ENCODE measurements around the gene RAB11FIP2.
A peak's percentile ranks its signal among the peaks of the same experiment; 100 is the strongest.

Gene RAB11FIP2

GRCh38 chr10:118045837-118046394, 825 bp downstream of the RAB11FIP2 start:
- DNase-seq, result peak; percentile 42
- peak overlapping the region; percentile 86 for H3K4me3 Mint-ChIP-seq
- peaks cover 43% of the 10 kb centered on the region for H3K4me1 Mint-ChIP-seq
- H3K27ac Mint-ChIP-seq, result peak overlapping the region; percentile 81
- H3K9me3 Mint-ChIP-seq, result no peaks in the 10 kb centered on the region
- H3K27me3 Mint-ChIP-seq, result no peaks in the 10 kb centered on the region
- CTCF ChIA-PET, result interaction anchor here (0.6 kb wide), 1 partner anchor 520 kb away, joined by 3 read pairs; no protein-coding TSS in a partner anchor
- H3K36me3 Mint-ChIP-seq, result no peaks in the 10 kb centered on the region

- peak overlapping the region; percentile 81 for H3K27ac Mint-ChIP-seq
- CTCF ChIA-PET, result interaction anchor here (0.6 kb wide), 1 partner anchor 687 kb away, joined by 3 read pairs; no protein-coding TSS in a partner anchor
- H3K4me3 Mint-ChIP-seq, result peak overlapping the region; percentile 86
- peaks cover 45% of the 10 kb centered on the region for H3K4me1 Mint-ChIP-seq
- no peaks in the 10 kb centered on the region for H3K27me3 Mint-ChIP-seq
- H3K36me3 Mint-ChIP-seq, result peaks cover 2% of the 10 kb centered on the region
- H3K9me3 Mint-ChIP-seq, result no peaks in the 10 kb centered on the region
- no peak for DNase-seq
Observed at GRCh38 chr10:118045158-118045836, 1.4 kb downstream of the RAB11FIP2 start.

- Mint-ChIP-seq H3K36me3 (peaks cover 11% of the 10 kb centered on the region), H3K4me3 (no peak overlapping the region), H3K9me3 (no peaks in the 10 kb centered on the region), H3K27me3 (no peaks in the 10 kb centered on the region), H3K27ac (no peak overlapping the region), H3K4me1 (peaks cover 45% of the 10 kb centered on the region)
- CTCF ChIA-PET, result no interaction called here
- DNase-seq, result no peak
Observed at GRCh38 chr10:118042827-118043242, 3.9 kb downstream of the RAB11FIP2 start.

- Mint-ChIP-seq H3K9me3 (no peaks in the 10 kb centered on the region), H3K27ac (no peak overlapping the region), H3K36me3 (peaks cover 11% of the 10 kb centered on the region), H3K4me1 (peaks cover 41% of the 10 kb centered on the region), H3K27me3 (no peaks in the 10 kb centered on the region), H3K4me3 (no peak overlapping the region)
- DNase-seq, result no peak
- CTCF ChIA-PET, result no interaction called here
Observed at GRCh38 chr10:118042336-118042735, 4.4 kb downstream of the RAB11FIP2 start.

GRCh38 chr10:118041316-118041715, 5.4 kb downstream of the RAB11FIP2 start:
- peaks cover 44% of the 10 kb centered on the region for H3K4me1 Mint-ChIP-seq
- DNase-seq, result no peak
- peaks cover 14% of the 10 kb centered on the region for H3K36me3 Mint-ChIP-seq
- CTCF ChIA-PET, result no interaction called here
- no peak overlapping the region for H3K27ac Mint-ChIP-seq
- no peak overlapping the region for H3K4me3 Mint-ChIP-seq
- H3K27me3 Mint-ChIP-seq, result no peaks in the 10 kb centered on the region
- H3K9me3 Mint-ChIP-seq, result no peaks in the 10 kb centered on the region

GRCh38 chr10:118036281-118036875, 10.4 kb downstream of the RAB11FIP2 start:
- Mint-ChIP-seq H3K27me3 (no peaks in the 10 kb centered on the region), H3K36me3 (peaks cover 29% of the 10 kb centered on the region), H3K27ac (peak overlapping the region; percentile 79), H3K9me3 (no peaks in the 10 kb centered on the region), H3K4me1 (peaks cover 28% of the 10 kb centered on the region), H3K4me3 (no peak overlapping the region)
- CTCF ChIA-PET, result no interaction called here
- no peak for DNase-seq

- H3K4me3 Mint-ChIP-seq, result peak overlapping the region; percentile 48
- no peaks in the 10 kb centered on the region for H3K9me3 Mint-ChIP-seq
- peak overlapping the region; percentile 79 for H3K27ac Mint-ChIP-seq
- no peaks in the 10 kb centered on the region for H3K27me3 Mint-ChIP-seq
- peaks cover 29% of the 10 kb centered on the region for H3K4me1 Mint-ChIP-seq
- CTCF ChIA-PET, result no interaction called here
- DNase-seq, result no peak
- H3K36me3 Mint-ChIP-seq, result peaks cover 31% of the 10 kb centered on the region
Observed at GRCh38 chr10:118035354-118036005, 11.3 kb downstream of the RAB11FIP2 start.

- CTCF ChIA-PET, result no interaction called here
- peaks cover 27% of the 10 kb centered on the region for H3K4me1 Mint-ChIP-seq
- no peak for DNase-seq
- peaks cover 28% of the 10 kb centered on the region for H3K36me3 Mint-ChIP-seq
- H3K9me3 Mint-ChIP-seq, result no peaks in the 10 kb centered on the region
- H3K27ac Mint-ChIP-seq, result no peak overlapping the region
- H3K27me3 Mint-ChIP-seq, result no peaks in the 10 kb centered on the region
- H3K4me3 Mint-ChIP-seq, result no peak overlapping the region
Observed at GRCh38 chr10:118034791-118035261, 11.9 kb downstream of the RAB11FIP2 start.

GRCh38 chr10:118033905-118034304, 12.8 kb downstream of the RAB11FIP2 start:
- Mint-ChIP-seq H3K9me3 (no peaks in the 10 kb centered on the region), H3K4me3 (no peak overlapping the region), H3K36me3 (peaks cover 25% of the 10 kb centered on the region), H3K27ac (no peak overlapping the region), H3K27me3 (no peaks in the 10 kb centered on the region), H3K4me1 (peaks cover 32% of the 10 kb centered on the region)
- DNase-seq, result no peak
- CTCF ChIA-PET, result no interaction called here

- no peak for DNase-seq
- Mint-ChIP-seq H3K9me3 (no peaks in the 10 kb centered on the region), H3K27ac (no peak overlapping the region), H3K36me3 (peaks cover 26% of the 10 kb centered on the region), H3K4me3 (no peak overlapping the region), H3K4me1 (peaks cover 37% of the 10 kb centered on the region), H3K27me3 (no peaks in the 10 kb centered on the region)
- CTCF ChIA-PET, result no interaction called here
Observed at GRCh38 chr10:118032564-118032963, 14.2 kb downstream of the RAB11FIP2 start.

GRCh38 chr10:118031351-118032075, 15.2 kb downstream of the RAB11FIP2 start:
- DNase-seq, result no peak
- H3K27ac Mint-ChIP-seq, result no peak overlapping the region
- H3K36me3 Mint-ChIP-seq, result peaks cover 23% of the 10 kb centered on the region
- no peaks in the 10 kb centered on the region for H3K9me3 Mint-ChIP-seq
- CTCF ChIA-PET, result no interaction called here
- H3K4me1 Mint-ChIP-seq, result peaks cover 33% of the 10 kb centered on the region
- no peaks in the 10 kb centered on the region for H3K27me3 Mint-ChIP-seq
- H3K4me3 Mint-ChIP-seq, result no peak overlapping the region

GRCh38 chr10:118028619-118029018, 18.1 kb downstream of the RAB11FIP2 start:
- no peak overlapping the region for H3K4me3 Mint-ChIP-seq
- no peak overlapping the region for H3K27ac Mint-ChIP-seq
- peaks cover 21% of the 10 kb centered on the region for H3K36me3 Mint-ChIP-seq
- H3K4me1 Mint-ChIP-seq, result peaks cover 13% of the 10 kb centered on the region
- H3K9me3 Mint-ChIP-seq, result no peaks in the 10 kb centered on the region
- CTCF ChIA-PET, result no interaction called here
- H3K27me3 Mint-ChIP-seq, result no peaks in the 10 kb centered on the region
- DNase-seq, result no peak

GRCh38 chr10:118027397-118027796, 19.3 kb downstream of the RAB11FIP2 start:
- Mint-ChIP-seq H3K4me1 (peaks cover 13% of the 10 kb centered on the region), H3K27ac (no peak overlapping the region), H3K36me3 (peaks cover 15% of the 10 kb centered on the region), H3K4me3 (no peak overlapping the region), H3K27me3 (no peaks in the 10 kb centered on the region), H3K9me3 (no peaks in the 10 kb centered on the region)
- DNase-seq, result no peak
- CTCF ChIA-PET, result no interaction called here

- H3K27me3 Mint-ChIP-seq, result no peaks in the 10 kb centered on the region
- no peak overlapping the region for H3K27ac Mint-ChIP-seq
- CTCF ChIA-PET, result no interaction called here
- H3K36me3 Mint-ChIP-seq, result peaks cover 13% of the 10 kb centered on the region
- H3K4me1 Mint-ChIP-seq, result peaks cover 13% of the 10 kb centered on the region
- H3K9me3 Mint-ChIP-seq, result no peaks in the 10 kb centered on the region
- no peak overlapping the region for H3K4me3 Mint-ChIP-seq
- DNase-seq, result no peak
Observed at GRCh38 chr10:118026936-118027335, 19.8 kb downstream of the RAB11FIP2 start.
